Epithelial cell of proximal tubule (primary cell): ENCODE data around the gene JMJD7. TPM values are rescaled to one million over a fixed set of nuclear protein-coding genes. Genes with fewer than 3 reads are reported as not detected.
"Not testable (repeated sequence)": the region's sequence is repeated elsewhere in the genome, so short reads cannot be mapped to it uniquely, and the experiment has no call there.

Source experiments
- DNase-seq: peaks from one replicate; pipeline ENCODE4 v3.0.0-alpha.2; 2011; ENCODE audit warnings: low read depth
- H3K4me3 ChIP-seq: 2 replicates; pipeline ENCODE4 v1.5.1; 2011; ENCODE audit warnings: low read depth, mild to moderate bottlenecking, low read length
- total RNA-seq: library from RNA; depleted of rRNA; stranded (reverse); fragments of >200 nt; gene quantifications from 2 replicates; pipeline ENCODE4 v1.2.3, GENCODE V29; 2015
- TF ChIP-seq, protein P1 (sequence below): conservative IDR thresholded peaks from 2 replicates; pipeline ENCODE4 v1.5.1; 2012; ENCODE audit warnings: low read depth, mild to moderate bottlenecking, low read length

Gene JMJD7
- total RNA-seq, 1 donor from 2014 or later: 6.6 TPM

GRCh38 chr15:41827290-41827879 lies 507 bp upstream of the JMJD7 start:
- peak overlapping the region; percentile 92 for H3K4me3 ChIP-seq
- no peak for DNase-seq
- TF ChIP-seq, protein P1, sequence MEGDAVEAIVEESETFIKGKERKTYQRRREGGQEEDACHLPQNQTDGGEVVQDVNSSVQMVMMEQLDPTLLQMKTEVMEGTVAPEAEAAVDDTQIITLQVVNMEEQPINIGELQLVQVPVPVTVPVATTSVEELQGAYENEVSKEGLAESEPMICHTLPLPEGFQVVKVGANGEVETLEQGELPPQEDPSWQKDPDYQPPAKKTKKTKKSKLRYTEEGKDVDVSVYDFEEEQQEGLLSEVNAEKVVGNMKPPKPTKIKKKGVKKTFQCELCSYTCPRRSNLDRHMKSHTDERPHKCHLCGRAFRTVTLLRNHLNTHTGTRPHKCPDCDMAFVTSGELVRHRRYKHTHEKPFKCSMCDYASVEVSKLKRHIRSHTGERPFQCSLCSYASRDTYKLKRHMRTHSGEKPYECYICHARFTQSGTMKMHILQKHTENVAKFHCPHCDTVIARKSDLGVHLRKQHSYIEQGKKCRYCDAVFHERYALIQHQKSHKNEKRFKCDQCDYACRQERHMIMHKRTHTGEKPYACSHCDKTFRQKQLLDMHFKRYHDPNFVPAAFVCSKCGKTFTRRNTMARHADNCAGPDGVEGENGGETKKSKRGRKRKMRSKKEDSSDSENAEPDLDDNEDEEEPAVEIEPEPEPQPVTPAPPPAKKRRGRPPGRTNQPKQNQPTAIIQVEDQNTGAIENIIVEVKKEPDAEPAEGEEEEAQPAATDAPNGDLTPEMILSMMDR: no peak

DNA sequence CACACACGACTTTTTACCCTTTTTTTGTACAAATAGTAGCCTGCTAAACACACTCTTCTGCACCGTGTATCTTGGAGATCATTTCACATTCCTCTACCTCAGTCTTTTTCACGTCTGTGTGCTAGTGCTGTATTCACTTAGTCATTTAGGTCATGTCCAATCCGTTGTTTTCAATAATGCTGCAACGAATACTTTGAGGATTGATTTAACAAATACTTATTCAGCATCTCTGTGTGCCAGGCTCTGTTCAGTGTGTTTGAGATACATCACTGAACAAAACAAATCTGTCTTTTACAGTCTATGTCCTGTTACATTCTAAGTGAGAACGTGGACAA lies 882 bp downstream of the JMJD7 start:
- no peak for DNase-seq

GRCh38 chr15:41829959-41830646 lies 2.2 kb downstream of the JMJD7 start:
- H3K4me3 ChIP-seq: no peak overlapping the region
- TF ChIP-seq, protein P1: no peak
- no peak for DNase-seq

More for the DNA sequence above, 882 bp downstream of the JMJD7 start:
- TF ChIP-seq, protein P1: no peak
- peak overlapping the region; percentile 92 for H3K4me3 ChIP-seq

DNA sequence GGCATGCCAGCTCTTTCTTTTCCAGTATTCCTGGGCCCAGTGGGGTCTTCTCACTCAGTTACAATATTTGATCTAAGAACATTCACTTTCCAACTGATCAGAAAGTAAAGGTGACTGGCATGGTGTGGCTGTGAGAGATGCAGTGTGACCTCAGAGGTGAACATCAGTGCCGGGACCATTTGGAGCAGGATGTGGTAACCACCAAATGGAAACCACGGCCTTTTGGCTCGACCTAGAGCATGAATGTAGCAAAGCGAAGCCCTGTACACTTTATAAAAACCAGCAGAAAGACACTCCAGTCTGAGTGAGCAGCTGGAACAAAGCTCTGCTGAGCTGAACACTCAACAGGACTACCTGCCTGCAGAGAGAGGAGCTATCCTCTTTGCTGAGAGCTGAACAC lies 3.4 kb downstream of the JMJD7 start:
- DNase-seq, H3K4me3 ChIP-seq: not testable (repeated sequence)

GRCh38 chr15:41832208-41832607 lies 4.3 kb downstream of the JMJD7 start:
- no peak for DNase-seq
- no peak overlapping the region for H3K4me3 ChIP-seq
- TF ChIP-seq, protein P1: no peak

- TF ChIP-seq, protein P1: no peak
- no peak for DNase-seq
- H3K4me3 ChIP-seq: no peak overlapping the region
These were observed 5.0 kb downstream of the JMJD7 start for GRCh38 chr15:41832875-41833274.

DNA sequence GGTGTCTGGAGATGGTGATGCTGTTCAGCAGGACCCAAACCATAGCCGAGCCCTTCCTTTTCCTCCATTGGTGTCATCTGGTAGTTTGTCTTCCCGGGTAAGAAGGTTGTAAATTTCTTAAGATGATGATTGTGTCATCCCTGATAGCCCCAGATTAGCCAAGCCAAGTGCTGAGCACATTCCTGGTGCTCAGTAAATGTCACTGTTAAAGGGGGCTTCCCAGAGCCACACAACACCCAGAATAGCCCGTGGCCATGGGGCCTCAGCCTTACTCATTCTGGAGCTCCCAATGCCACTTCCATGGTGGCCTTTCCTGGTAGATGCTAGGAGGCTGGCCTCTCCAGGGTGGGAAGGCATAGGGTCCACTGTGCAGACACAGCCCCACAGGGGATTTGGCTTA lies 6.2 kb downstream of the JMJD7 start:
- TF ChIP-seq, protein P1: no peak
- no peak for DNase-seq
- no peak overlapping the region for H3K4me3 ChIP-seq
